GM21447 (cell line): ENCODE data around the gene TP53BP1.
"Not testable (repeated sequence)": the region's sequence is repeated elsewhere in the genome, so short reads cannot be mapped to it uniquely, and the experiment has no call there.

Experiments used
- ATAC-seq: cut with Tn5 transposase; IDR thresholded peaks from one replicate; pipeline ENCODE4 v1.9.1; 2021; ENCODE audit not compliant: unreplicated experiment

Gene TP53BP1

DNA sequence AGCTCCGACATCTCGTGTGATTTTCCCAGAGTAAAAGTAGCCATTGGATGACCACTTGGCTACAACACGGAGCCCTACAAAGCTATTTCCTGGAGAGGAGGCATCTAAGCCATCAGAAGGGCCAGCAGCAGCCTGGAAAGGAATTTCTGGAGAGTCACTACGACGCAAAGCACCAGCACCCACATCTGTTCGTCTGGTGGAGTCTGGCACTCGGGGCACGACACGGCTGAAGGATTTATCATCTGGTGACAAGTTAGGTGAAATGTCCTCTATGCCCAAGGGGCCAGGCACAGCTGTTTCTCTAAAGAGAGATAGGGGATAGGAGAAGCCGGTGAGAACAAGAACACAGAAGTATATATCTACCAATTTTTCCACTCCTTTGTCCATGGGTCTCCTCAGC, 72.5 kb downstream of the TP53BP1 start:
- ATAC-seq = no peak

DNA sequence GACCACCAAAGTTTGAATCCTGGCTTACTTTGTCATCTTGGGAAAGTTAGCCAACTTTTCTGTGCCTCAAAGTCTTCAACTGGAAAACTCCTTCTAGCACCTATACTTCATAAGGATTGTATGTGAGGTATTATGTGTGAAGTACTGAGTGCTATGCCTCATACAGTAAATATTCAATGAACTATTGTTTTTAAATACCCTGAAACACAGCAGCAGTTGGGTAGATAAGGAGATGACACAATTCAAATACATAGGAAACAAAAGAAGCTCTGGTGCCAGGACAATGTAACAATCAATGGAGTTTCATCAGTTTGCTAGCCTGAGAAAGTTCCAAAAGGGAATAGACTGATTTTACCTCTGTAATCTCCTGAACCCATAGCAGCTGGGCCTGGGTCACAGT, 78.8 kb downstream of the TP53BP1 start:
- ATAC-seq = no peak

- ATAC-seq = no peak
These were observed 80.9 kb downstream of the TP53BP1 start for GRCh38 chr15:43412096-43412495.

DNA sequence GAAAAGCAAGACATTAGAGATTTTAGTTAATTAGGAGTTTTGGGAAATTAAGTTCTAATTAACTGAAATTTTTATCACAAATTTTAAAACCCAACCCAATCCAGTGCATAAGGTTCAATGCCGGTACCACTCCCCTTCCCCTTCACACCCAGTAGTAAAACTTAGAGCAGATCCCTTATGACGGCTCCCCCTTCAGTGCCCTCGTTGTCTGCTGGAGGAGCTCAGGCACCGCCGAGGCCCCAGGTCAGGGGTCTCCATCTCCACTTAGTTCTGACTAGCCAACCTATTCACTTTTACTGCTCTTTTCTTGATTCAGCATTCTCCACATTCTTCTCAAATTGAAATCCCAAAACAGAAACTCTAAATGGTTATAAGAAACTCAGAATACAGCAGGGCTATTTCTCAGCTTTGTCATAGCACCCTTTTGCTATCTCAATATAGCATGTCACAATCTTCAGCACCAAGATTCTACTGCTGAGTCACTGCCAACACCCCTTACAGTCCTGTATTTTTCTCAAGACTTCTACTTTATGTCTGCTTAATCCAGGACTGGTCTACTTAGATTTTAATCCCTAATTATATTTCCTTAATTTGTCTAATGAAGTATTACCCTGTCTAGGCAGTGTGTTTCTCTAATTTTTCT, 82.3 kb downstream of the TP53BP1 start:
- ATAC-seq = no peak

DNA sequence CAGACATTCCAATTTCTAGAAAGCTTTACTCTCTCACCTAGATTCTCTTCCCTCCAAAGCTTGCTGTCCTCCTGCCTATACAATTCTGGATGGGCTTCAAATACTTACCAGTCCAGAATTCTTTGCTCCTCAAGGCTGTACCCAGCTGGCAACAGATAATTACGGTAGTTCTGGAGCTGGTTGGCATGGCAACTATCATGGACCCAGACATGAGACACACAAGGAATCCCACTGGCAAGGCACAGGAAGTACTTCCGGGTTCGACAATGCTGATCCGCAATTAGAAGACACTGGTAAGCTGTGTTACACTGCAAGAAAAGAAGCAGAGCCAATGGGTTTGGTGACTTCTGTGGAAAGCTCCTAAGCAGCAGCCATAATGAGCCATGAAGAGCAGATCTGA, 84.2 kb downstream of the TP53BP1 start:
- ATAC-seq = no peak

DNA sequence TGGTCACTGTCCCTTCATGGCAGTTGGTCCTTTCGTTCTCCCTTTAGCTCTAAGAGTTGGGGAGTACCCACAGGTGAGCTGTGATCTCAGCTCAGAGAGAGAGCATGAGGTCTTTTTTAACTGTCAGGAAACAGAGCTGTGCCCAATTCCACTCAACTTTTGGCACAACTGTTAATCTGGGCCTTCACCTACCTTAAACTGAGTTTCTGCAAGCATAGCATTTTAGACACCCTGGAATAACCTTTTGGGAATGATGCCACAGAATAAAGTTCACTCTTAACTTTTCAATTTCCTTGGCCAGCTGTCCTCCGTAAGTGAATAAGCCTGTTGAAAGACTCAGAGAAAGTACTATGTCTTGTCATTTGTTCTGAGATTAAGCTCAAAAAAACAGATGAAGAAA, 86.1 kb downstream of the TP53BP1 start:
- ATAC-seq = no peak

DNA sequence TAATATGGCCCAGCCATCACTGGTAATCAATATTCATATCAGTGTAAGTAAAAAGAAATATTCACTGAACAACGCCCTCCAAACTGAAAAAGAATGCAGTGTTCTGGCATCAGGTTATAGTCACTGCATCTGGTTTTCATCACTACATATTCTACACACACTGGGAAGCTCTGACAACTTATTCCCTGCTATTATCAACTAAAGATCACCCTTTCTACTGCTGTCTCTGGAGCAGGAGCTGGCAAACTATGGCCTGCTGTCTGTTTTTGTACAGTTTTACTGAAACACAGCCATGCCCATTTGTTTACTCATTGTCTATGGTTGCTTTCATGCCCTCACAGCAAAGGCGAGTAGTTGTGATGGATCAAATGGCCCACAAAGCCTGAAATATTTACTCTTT, 86.8 kb downstream of the TP53BP1 start:
- ATAC-seq = no peak

- no peak for ATAC-seq
These were observed 88.8 kb downstream of the TP53BP1 start for GRCh38 chr15:43404130-43404529.

DNA sequence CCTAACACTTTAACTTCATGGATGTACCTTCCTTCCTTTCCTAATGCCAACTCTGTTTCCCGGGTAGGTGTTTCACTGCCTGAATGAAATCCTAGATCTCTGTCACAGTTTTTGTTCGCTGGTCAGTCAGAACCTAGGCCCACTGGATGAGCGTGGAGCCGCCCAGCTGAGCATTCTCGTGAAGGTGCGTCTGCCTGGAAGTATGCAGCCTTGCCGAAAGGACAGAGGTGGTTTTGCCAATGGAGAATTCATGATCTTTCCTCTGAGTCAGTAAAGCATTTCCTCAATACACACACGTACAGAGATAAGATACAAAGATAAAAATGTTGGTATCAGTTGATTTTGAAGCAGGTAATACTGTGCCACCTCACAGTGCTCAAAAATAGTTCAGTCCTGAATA, 89.3 kb downstream of the TP53BP1 start:
- ATAC-seq = no peak

GRCh38 chr15:43402255-43402654, 90.7 kb downstream of the TP53BP1 start:
- ATAC-seq = no peak

DNA sequence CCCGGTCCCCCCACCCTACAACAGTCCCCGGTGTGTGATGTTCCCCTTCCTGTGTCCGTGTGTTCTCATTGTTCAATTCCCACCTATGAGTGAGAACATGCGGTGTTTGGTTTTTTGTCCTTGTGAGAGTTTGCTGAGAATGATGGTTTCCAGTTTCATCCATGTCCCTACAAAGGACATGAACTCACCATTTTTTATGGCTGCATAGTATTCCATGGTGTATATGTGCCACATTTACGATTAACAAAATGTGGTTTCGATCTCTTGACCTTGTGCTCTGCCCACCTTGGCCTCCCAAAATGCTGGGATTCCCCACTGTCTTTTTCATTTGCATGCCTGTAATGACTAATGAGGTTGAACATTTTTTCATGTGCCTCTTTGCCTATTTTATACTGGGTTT, 99.4 kb downstream of the TP53BP1 start:
- not testable (repeated sequence) for ATAC-seq

DNA sequence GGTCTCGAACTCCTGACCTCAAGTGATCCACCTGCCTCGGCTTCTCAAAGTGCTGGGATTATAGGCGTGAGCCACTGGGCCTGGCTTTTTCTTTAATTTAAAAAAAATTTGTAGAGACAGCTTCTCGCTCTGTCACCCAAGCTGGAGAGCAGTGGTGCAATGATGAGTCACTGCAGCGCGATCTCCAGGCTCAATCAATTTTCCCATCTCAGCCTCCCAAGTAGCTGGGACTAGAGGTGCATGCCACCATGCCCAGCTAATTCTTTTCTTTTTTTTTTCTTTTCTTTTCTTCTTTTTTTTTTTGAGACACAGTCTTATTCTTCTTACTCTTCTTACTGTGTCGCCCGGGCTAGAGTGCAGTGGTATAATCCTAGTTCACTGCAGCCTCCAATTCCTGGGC, 102.2 kb downstream of the TP53BP1 start:
- ATAC-seq = no peak

- no peak for ATAC-seq
These were observed 109.9 kb downstream of the TP53BP1 start for GRCh38 chr15:43383070-43383469.

- ATAC-seq = no peak
These were observed 110.6 kb downstream of the TP53BP1 start for GRCh38 chr15:43382310-43382709.

DNA sequence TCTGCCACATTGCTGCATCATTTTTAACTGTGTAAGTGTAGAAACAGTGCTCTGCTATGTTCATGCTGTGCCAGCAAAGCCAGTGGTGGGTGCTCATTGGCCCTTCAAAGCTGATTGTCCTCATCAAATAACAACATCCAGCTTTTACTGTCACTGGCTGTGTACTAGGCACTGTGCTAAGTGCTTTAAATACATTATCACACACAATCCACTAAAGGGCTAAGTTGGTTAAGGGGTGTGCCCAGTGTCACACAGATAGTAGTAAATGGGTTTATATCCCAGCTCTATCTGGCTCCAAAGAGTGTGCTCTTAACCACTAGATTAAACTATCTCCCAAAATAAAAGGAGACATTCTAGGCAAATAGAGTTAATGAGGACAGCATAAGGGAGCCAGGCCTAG, 114.4 kb downstream of the TP53BP1 start:
- ATAC-seq = no peak

- ATAC-seq = no peak
These were observed 116.8 kb downstream of the TP53BP1 start for GRCh38 chr15:43376017-43376705.

DNA sequence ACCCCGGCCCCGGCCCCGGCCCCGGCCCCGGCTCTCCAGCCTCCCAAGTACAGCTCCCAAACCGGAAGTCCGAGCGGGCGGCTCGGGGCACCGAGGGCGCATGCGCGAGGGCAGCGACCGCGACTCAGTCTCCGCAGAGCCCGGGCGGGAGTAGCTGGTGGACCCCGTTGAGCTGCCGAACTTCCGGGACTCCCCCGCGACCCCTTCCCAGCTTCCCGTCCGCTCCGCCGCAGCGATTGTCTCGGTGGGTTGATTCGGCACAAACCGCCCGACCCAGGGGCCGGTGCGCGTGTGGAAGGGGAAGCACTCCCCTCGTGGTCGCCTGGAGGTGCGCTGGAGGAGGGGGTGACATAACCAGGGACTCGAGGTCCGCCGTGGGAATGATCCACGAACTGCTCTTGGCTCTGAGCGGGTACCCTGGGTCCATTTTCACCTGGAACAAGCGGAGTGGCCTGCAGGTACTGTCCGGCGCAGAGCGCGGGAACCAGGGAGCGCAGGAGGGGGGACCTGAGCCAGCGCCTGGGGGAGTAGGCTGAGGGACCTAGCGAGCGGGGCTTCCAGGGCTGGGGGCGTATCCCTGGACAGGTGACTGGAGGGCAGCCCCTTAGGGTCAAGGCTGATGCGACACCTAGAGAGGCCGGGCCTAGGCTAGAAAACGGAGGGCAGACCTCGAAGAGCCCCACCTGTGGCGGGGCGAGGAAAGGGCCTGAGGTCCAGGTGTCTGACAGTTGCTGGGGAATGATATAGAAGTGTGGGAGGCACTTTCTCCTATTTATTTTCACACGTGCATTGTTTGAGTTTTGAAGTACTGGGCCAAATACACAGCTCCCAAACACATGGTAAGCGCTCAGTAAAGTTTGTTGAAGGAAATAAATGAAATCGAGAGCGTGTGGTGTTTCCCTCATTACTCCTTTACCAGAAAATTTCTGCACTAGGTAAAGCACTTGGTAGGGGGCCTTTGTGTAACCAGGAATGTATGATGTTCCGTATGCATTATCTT, 121.7 kb downstream of the TP53BP1 start, which contains the start of the genes TUBGCP4 and ZSCAN29:
TUBGCP4 (plus strand) TSS at position 127 of the 1,000 bp plus-strand sequence; CDS start at position 381, 254 bp downstream.
ZSCAN29 (minus strand) TSS at position 69 of the 1,000 bp plus-strand sequence. CDS start 1,130 bp downstream, outside the sequence.
- ATAC-seq = peak; percentile 73

GRCh38 chr15:43370310-43370974, 122.5 kb downstream of the TP53BP1 start:
- ATAC-seq = peak; percentile 35

DNA sequence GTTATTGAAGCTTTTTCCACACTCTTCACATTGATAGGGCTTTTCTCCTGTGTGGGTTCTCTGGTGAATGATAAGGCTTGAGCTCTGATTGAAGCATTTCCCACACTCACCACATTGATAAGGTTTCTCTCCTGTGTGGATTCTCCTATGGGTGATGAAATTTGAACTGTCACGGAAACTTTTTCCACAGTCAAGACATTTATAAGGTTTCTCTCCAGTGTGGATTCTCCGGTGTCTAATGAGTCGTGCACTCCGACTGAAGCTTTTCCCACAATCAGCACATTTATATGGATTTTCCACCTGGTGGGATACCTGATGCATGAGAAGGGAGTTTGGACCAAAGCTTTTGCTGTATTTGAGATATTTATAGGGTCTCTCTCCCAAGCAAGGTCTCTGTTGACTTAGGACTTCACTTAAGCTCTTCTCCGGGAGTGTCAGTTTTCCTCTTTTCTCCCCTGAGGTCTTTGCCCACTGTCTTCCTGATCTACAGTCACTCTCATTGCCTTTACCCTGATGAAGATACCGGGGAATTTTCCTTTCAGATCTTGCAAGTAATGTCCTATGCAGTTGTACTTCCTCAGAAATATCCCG, 131.5 kb downstream of the TP53BP1 start:
- ATAC-seq = no peak

GRCh38 chr15:43360821-43361220, 132.1 kb downstream of the TP53BP1 start:
- no peak for ATAC-seq
